Measurements from ENCODE around the gene SEC22B.
"Not testable (repeated sequence)": the region's sequence is repeated elsewhere in the genome, so short reads cannot be mapped to it uniquely, and the experiment has no call there.

Gene SEC22B

DNA sequence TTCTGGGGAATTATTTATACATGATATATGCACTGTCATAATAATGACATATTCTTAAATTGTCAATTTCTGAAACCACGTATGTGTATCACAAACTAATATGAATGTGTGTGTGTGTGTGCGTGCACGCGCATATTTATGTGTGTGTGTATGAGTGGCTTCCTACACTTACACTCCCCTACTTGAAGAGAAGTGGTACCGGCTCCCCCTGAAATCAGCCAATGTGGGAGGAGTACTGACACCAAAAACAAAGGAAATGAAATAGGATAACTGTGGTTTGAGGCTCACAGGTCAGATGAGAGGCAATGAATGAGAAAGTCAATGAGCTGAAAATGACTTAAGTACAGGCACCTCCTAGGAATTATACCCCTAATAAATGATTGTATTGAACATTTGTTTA is 64.1 kb downstream of the SEC22B start:
- not testable (repeated sequence) for DNase-seq

DNA sequence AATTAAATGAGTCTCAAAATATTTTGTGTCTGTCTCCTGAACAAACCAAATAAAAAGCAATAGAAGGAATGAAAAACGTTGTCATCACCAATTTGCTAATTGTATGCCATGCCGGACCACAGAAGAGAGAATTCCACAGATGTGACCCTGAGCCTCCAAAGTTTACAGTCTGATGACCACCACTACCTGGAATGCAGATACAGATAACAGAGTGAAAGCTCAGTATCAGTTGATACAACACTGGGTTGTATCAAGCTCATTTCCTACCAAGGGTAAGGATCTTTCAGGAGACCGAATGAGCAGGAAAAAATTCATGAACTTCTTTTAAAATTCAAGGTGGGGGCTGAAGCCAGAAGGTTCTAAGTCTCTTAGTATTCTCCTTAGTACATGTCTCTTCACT is 64.5 kb downstream of the SEC22B start:
- not testable (repeated sequence) for DNase-seq

DNA sequence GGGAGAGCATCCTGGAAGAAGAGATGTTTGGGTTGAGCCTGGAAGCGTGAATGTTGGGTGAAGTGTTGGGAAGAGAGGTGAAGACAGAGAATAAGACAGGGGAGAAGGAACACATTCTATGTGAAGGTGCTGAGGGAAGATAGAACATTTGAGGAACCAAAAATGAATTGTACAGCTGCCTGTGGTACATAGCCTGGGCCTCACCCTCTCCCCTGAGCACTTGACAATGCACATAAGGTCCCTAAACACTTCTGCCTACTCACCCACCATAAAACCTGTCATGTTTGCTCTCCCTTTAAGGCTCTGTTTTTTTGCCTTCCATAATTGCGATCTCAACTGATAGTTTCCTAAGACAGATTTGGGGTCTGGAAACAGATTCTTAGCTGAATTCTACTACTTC is 65.3 kb downstream of the SEC22B start:
- DNase-seq = not testable (repeated sequence)

GRCh38 chr1:120109656-120110055 is 66.7 kb downstream of the SEC22B start:
- not testable (repeated sequence) for DNase-seq

GRCh38 chr1:120109180-120109579 is 67.1 kb downstream of the SEC22B start:
- not testable (repeated sequence) for DNase-seq

GRCh38 chr1:120105288-120105687 is 71.0 kb downstream of the SEC22B start:
- not testable (repeated sequence) for DNase-seq

DNA sequence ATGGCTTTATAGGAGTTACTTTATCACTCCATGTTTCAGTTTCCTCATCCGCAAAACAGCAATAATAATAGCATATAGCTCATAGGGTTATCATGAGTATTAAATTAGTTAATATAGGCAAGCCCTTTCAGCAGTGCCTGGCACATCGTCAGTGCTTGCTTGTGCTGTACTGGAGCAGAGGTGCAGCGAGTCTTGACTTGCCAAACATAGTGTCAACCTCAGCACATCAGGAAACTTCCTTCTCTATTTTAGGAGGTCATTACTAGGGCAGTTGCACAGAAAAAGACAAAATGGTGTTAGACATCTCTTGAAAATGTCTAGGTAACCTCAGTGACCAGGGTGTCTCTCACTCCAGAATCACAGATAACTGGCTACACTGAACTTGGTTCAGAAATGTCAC is 72.6 kb downstream of the SEC22B start:
- DNase-seq = not testable (repeated sequence)

DNA sequence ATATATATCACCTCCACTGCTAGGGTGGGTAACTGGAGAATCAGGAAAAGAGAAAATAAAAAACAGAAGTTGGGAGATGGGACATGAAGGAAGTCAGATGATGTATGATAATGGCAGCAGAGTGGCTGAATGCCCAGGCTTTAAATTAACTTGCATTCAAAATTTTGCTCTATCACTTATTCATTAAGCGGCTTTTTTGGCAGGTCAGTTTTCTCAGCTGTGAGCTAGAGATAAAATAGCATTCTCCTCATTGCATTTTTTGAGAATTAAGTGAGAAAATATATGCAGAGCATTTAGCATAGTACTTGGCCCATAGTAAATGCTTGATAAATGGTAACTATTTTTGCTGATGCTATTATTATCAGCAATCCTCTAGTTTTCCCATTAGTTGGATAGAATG is 74.7 kb downstream of the SEC22B start:
- not testable (repeated sequence) for DNase-seq

Data from CD4-positive, alpha-beta T cell treated with Interleukin-21 for 1 hour (primary cell).